GM18867 (cell line): ENCODE measurements around the gene ARVCF.

Source experiments
- ATAC-seq: cut with Tn5 transposase; IDR thresholded peaks from one replicate; pipeline ENCODE4 v1.9.1; 2021; ENCODE audit warnings: mild to moderate bottlenecking, moderate library complexity; ENCODE audit not compliant: unreplicated experiment

The ARVCF gene

GRCh38 chr22:20031732-20032406 is 15.2 kb upstream of the ARVCF start:
- ATAC-seq, result no peak

GRCh38 chr22:20029550-20030225 is 13.1 kb upstream of the ARVCF start:
- no peak for ATAC-seq

DNA sequence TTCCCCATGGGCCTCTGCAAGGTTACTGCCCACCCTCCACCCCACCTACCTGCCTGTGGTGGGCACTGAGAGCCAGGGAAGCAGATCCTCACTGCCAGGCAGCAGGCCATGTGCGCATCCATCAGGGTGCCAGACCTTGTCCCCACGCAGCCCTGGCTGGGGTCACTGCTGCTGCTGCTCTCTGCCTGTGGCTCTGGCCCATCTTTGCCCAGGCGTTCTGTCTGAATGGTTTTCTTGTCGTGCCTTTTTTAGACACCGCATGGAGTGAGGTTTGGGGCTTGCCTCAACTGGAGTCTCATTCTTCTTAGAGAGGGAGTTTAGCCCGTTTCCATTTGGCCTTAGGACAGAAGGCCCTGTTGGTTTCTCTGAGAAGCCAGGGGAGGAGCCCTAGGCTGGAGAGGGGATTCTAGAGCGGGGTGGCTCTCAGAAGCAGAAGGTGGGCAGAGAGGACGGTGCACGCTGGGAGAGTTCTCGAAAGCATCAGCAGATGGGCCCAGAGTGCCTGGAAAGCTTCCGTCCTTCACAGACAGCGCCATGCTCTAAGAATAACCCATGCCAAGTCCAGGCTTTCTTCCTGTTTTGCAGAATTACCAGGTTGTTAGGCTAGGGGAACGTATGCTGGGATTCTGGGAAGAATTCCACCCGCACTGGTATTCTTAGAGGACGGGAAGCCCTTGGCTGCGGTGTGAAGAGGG is 12.4 kb upstream of the ARVCF start:
- no peak for ATAC-seq

GRCh38 chr22:20027966-20028854 is 11.6 kb upstream of the ARVCF start:
- no peak for ATAC-seq

DNA sequence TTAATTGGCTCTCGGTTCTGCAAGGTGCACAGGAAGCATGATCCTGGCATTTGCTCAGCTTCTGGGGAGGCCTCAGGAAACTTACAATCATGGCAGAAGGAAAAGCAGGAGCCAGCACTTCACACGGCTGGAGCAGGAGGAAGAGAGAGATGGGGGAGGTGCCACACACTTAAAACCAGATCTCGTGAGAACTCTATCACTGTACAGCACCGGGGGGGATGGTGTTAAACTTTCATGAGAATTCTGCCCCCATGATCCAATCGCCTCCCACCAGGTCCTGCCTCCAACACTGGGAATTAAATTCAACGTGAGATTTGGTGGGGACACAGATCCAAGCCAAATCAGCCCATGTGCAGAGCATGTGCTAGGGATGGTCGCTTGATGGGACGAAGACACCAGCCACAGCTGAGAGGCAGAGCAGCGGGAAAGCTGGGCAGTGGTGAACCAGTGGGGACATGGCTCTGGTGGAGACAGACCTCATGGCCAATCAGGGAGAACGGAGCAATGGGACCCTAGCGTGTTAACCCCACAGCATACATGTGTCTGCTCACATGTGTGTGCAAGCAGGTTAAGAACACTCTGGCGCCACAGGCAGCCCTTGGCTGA is 10.5 kb upstream of the ARVCF start:
- no peak for ATAC-seq

DNA sequence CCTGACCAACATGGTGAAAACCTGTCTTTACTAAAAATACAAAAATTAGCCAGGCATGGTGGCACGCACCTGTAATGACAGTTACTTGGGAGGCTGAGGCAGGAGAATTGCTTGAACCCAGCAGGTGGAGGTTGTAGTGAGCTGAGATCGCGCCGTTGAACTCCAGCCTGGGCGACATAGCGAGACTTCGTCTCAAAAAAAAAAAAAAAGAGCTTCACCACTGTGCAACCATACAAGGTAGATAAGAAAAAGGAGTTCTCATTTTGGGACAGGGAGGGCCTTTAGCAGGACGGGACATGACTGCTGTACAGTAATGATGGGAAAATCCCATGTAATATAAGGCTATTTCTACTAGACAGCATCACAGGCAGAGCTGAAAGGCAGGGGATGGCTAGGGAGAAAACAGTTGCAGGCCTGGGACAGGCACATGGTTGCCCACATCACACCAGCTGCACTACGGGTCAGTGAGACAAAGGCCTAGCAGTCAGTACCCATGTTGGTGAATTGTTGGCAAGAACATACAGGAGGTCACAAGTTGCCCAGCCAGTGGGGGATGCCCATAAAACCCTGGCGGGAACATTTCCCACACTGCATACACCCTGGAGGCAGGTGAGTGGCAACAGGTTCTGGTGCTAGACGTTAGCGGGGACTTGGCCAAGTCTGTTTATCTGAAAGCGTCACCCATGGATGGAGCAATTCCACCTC is 9.7 kb upstream of the ARVCF start:
- no peak for ATAC-seq

DNA sequence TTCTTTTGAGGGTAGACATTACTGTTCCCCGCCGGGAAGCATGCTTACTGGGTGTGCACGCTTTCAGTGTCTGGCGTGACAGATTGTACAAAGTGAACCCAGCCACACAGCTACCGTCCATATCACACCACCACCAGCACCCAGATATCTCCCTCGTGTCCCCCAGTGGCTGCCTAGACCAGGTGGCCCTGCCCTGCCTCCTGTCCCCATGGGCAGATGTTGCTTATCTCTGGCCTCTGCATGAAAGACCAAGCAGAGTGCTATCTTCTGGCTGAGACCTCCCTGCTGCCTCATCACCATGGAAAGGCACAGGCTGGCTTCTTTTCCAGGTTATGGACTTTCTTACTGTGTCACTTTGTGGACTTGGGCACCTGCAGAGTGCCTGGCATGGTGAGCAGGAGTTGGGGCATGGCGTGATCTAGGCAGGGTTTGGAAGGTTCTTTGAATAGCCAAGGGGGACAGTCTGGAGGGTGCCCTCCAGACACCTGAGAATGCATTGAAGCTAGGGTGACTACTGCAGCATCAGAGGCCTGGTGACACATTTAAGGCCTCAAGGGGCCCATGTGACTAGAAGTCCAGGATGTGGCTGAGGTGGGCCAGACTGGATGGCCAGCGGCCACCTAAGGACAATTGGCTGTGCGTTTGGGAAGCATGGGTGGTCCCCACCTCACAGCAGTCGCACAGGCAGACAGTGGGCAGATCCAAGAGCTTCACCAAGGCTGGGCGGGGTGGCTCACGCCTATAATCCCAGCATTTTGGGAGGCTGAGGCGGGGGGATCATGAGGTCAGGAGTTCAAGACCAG is 9.0 kb upstream of the ARVCF start:
- no peak for ATAC-seq

- no peak for ATAC-seq
These were observed 8.2 kb upstream of the ARVCF start for GRCh38 chr22:20024650-20025397.

- ATAC-seq, result no peak
These were observed 7.6 kb upstream of the ARVCF start for GRCh38 chr22:20024225-20024624.

DNA sequence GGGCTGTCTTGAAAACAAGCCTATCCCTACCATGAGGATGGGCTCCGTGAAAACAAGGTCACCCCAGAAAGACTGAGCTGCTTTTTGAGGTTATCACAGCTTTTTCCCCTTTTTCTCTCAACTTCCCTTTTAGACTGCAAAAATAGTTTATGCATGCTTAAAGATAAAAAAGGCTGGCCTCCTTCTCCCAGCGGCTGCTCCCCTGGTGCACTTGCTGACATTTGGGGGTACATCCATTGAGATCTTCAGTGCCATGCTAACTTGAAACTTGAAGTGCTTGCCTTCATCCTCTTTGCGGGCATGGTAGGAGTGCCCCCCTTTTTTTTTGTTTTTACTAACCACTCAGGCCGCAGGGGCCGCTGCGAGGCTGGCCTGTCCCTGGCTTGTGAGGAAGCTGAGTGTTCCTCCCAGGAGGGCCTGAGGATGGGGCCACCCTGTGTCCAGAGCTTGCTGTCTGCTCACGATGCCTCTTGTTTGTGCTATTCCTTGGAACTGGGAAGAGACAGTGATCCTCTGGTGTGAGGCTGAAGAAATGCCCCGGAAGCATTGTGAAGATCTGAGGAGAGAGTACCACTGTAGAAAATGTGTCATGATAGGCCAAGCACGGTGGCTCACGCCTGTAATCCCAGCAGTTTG is 6.5 kb upstream of the ARVCF start:
- no peak for ATAC-seq

DNA sequence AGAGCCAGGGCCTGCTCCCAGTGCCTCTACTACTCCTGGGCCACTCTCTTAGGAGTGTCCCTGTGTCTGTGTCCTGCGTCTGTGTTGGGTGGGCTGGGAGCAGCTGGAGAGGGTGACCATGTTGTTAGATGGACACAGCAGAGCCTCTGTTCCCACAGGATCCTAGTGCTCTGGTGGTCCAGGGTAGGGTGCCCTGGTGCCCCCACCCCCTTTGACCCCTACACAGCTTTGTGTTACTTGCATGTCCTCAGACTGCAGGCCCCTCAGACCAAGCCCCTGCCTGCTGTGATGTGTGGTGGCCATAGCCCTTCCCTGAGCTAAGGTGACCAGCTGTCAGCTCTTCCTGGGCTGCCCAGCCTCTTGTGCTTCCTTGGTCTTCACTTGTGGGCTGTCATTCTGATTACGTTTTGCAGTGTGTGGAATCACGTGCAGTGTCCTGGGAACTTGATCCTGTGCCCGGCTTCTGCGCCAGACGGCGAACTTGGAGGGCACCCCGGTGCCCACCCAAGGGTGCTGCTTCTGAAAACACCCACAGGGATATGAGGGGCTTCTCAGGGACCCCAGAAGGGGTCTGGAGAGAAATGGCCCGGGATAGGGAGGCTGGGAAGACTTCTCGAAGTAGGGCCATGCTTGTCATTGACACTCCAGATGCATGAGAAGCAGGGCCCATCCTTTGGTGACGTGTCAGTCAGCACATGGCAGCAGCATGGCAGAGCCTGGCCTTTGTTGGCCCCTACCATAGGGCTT is 5.8 kb upstream of the ARVCF start:
- no peak for ATAC-seq

GRCh38 chr22:20021196-20022181 is 4.9 kb upstream of the ARVCF start:
- peak; percentile 9 for ATAC-seq

- peak; percentile 79 for ATAC-seq
These were observed 4.0 kb upstream of the ARVCF start, which contains the start of gene TANGO2 for GRCh38 chr22:20020533-20021195. Gene TANGO2 (plus strand): TSS chr22:20021110. CDS start chr22:20036799, 15,689 bp downstream.

GRCh38 chr22:20019661-20020532 is 3.3 kb upstream of the ARVCF start:
- no peak for ATAC-seq

- ATAC-seq, result no peak
These were observed 1.4 kb upstream of the ARVCF start for GRCh38 chr22:20018001-20018400.
